GM13976 (cell line): ENCODE data around the gene RNF166.

ENCODE experiments used
- DNase-seq: peaks from one replicate; pipeline ENCODE4 v3.0.0; 2012; ENCODE audit warnings: low spot score
- in situ Hi-C: fragments of 300-500 bp; cut with MboI; formaldehyde crosslinking; loops from one replicate; pipeline ENCODE4 v1.12.0; 2022; ENCODE audit warnings: low sequenced_read_pairs, mixed read lengths, inconsistent platforms; ENCODE audit not compliant: unreplicated experiment
- TF ChIP-seq, protein P1 (sequence below): IDR thresholded peaks from 2 replicates; pipeline ENCODE4 v1.5.1; 2012; ENCODE audit warnings: borderline replicate concordance, mild to moderate bottlenecking; ENCODE audit not compliant: insufficient read depth; ENCODE audit errors: extremely low read depth, missing control alignments, control extremely low read depth

RNF166 gene

DNA sequence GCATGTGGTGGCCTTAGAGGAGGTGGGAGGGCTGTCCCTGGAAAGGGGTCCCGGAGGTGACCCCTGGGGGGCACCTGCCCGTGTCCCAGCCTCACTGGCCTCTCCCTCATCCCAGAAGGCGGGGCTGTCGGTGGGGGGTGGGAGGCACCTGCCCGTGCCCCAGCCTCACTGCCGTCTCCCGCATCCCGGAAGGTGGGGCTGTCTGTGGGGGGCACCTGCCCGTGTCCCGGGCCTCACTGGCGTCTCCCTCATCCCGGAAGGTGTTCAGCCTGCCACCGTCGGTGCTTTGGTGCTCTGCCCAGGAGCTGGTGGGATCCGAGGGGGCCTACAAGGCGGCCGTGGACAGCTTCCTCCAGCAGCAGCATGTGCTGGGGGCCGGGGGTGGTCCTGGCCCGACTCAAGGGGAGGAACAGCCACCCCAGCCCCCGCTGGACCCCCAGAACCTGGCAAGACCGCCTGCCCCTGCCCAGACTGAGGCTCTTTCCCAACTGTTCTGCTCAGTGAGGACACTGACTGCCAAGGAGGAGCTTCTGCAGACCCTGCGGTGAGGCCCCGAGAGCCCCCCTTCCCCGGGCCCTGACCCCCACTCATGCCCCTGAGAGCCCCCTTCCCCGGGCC, 6.3 kb upstream of the RNF166 start:
- TF ChIP-seq, protein P1, sequence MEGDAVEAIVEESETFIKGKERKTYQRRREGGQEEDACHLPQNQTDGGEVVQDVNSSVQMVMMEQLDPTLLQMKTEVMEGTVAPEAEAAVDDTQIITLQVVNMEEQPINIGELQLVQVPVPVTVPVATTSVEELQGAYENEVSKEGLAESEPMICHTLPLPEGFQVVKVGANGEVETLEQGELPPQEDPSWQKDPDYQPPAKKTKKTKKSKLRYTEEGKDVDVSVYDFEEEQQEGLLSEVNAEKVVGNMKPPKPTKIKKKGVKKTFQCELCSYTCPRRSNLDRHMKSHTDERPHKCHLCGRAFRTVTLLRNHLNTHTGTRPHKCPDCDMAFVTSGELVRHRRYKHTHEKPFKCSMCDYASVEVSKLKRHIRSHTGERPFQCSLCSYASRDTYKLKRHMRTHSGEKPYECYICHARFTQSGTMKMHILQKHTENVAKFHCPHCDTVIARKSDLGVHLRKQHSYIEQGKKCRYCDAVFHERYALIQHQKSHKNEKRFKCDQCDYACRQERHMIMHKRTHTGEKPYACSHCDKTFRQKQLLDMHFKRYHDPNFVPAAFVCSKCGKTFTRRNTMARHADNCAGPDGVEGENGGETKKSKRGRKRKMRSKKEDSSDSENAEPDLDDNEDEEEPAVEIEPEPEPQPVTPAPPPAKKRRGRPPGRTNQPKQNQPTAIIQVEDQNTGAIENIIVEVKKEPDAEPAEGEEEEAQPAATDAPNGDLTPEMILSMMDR = no peak
- in situ Hi-C loops = no loop called here
- no peak for DNase-seq

DNA sequence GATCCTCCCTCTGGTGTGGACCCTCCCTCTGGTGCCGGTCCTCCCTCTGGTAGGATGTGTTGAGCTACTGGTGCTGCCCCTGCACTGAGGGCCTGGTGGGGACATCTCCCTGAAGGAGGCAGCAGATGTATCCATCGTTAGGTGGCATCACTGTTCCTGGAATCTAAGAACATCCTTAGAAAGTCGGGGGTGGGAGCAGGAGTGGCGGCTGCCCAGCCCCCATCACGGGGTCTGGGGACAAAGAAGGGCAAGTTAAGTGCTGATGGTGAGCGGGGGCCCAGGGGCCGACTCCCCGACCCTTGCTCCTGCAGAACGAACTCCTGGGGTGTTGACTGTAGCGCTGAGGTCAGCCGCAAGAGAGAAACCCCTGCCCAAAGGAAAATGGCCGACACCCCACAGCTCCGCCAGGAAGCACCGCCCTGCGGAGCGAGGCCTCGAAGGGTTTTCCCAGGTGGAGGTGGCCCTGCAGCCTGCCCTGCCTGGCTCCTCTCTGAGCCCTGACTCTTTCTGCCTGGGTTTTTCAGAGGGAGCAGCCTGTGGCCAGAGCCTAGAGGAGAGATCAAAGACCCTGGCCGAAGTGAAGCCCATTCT, 5.6 kb upstream of the RNF166 start:
- DNase-seq = no peak
- in situ Hi-C loops = no loop called here
- TF ChIP-seq, protein P1 = no peak

DNA sequence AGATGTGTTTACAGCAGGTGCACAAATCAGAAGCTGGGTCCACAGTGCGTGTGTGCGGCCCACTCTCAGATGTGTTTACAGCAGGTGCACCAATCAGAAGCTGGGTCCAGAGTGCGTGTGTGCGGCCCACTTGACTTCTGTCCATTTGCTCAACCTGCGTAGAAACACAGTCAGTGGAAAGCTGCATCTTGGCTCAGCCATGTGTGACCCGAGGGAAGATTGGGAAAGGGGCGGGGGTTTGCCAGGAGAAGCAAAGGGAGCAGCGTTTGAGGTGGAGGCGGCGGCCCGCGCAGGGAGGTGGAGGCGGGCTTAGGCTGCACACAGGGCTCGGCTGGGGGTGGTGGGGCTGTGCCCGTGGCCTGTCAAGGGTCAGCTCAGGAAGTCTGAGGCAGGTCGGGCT, 4.3 kb upstream of the RNF166 start:
- DNase-seq = no peak
- TF ChIP-seq, protein P1 = no peak

DNA sequence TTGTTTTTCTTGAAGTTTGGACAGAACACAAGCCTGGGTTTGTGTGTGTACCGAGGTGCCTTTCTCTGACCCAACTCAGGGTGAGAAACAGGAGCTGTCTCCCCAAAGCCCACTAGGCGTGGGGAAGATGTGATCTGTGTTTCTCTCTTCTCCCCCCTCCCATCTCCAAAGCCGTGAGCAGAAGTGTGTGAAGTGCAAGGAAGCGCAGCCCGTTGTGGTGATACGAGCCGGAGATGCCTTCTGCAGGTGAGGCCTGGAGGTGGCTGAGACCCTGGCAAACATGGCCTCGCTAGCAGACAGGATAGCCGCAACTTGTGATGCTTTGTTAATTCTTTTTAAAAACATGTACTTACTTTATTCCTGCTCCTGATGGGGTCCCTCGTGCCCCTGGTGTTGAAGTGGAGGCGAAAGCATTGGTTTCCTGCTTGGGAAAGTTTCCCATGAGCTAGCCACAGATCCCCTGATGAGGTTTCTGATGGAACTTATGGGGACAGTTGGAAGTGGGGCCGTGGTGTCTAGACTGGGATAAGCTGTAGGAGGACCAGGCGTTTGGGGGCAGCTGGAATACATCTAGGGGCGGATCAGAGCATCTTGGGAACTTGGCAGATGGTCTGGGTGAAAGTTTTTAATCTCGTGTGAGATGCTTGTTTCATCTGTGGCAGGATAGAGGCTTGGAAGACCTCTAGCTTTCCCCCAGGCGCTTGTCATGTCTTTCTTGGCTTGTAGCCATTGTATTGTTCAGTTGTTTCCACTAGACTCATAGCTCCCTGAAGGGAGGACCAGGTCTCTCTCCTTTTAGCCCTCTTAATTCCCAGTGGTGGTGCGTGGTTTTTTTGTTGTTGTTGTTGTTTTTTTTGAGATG, 988 bp upstream of the RNF166 start:
- TF ChIP-seq, protein P1 = no peak
- in situ Hi-C loops = no loop called here
- DNase-seq = no peak

More for the DNA sequence above, 4.3 kb upstream of the RNF166 start:
- in situ Hi-C loops = no loop called here

DNA sequence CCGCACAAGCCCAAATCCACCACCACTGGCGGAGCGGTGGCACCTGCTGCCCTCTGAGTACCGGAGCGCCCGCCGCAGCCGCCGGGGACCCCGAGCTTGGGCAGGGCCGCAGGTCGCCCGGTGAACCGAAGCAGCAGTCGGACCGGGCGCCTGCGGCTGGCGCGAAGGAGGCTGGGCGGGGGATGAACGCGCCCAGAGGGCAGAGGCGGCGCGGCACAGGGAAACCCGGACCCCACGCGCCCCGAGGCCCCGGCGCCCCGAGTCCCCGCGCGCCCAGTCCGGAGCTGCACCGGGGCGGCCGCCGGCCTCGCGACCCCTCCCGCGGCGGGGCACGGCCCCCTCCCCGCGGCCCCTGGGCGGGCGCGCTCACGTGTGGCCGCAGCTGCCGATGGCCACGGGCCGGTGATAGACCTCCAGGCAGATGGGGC, 393 bp downstream of the RNF166 start:
- TF ChIP-seq, protein P1 = no peak
- DNase-seq = no peak
- in situ Hi-C loops = no loop called here

DNA sequence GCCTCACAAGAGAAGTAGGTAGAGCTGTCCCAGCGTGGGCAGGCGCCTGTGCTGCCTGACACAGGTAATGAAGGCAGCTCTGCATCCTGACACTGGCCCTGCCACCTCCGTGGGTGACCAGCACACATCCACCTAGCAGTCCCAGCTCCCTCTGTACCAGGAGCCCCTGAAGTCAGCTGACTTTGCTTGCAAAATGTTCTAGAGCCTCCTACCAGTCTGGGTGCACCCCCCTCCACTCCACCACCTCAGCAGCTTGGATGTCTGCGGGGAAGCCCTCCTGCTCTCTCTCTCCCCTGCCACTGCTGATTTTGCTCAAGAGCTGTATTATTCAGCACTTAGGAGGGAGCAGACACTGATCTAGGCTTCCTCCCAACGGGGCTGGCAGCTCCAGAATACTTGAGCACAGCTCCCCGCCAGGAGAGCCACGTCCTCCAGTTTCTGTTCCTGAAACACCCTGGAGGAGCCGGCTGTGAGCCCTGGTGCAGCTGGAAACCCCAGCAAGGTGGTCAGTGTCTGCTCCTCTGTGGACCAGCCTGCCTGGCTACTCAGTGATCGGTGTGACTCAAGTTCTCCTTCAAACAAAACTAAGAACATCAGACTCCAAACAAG, 1.0 kb downstream of the RNF166 start:
- DNase-seq = no peak
- in situ Hi-C loops = no loop called here
- TF ChIP-seq, protein P1 = no peak
